ENCODE measurements around the gene BCL2L1.

DNA sequence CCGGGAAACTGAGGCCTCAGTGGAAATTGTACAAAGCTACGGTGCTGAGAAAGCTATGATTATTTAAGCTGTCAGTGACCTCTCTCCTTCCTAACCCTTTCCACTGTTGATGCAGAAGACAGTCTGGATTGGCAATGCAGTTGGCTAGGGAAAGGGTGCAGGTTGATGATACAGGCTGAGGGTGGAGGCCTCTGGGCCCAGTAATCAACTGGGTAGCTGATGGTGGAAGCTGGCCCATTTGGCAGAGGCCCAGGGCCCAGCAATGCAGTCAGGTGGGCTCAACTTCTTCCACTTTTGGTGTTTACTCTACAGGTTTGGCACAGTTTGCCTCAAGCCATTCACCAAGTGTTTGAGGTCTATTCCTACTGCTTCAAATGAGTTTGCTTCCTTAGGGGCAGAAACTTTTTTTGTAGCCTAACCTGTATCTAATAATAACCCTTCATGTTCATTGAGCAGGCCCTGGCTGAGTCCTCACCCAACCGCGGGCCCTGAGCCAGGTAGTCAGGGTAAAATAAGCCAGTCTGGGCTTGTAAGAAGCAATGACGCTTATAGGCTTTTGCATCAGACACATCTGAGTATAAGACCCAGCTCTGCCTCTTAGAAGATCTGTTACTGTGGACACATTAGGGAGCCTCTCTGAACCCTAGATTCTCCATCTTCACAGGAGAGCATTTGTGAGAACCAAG, 12.1 kb downstream of the BCL2L1 start:
- TF ChIP-seq, protein P1, sequence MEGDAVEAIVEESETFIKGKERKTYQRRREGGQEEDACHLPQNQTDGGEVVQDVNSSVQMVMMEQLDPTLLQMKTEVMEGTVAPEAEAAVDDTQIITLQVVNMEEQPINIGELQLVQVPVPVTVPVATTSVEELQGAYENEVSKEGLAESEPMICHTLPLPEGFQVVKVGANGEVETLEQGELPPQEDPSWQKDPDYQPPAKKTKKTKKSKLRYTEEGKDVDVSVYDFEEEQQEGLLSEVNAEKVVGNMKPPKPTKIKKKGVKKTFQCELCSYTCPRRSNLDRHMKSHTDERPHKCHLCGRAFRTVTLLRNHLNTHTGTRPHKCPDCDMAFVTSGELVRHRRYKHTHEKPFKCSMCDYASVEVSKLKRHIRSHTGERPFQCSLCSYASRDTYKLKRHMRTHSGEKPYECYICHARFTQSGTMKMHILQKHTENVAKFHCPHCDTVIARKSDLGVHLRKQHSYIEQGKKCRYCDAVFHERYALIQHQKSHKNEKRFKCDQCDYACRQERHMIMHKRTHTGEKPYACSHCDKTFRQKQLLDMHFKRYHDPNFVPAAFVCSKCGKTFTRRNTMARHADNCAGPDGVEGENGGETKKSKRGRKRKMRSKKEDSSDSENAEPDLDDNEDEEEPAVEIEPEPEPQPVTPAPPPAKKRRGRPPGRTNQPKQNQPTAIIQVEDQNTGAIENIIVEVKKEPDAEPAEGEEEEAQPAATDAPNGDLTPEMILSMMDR (IDR thresholded peaks at IDR 0.05): no peak
- TF ChIP-seq POLR2AphosphoS5 (IDR thresholded peaks at IDR 0.05) (peak in 1 of 2 donors; percentile 32), POLR2A (IDR thresholded peaks at IDR 0.05) (peak in 1 of 4 donors; percentile 33)

Data from upper lobe of left lung (tissue), 4 donors.